Ovary (tissue), 9 donors: Measurements from ENCODE around the gene AGL. TPM values are rescaled to one million over a fixed set of nuclear protein-coding genes. Genes with fewer than 3 reads are reported as not detected.

Experiments
- DNase-seq, 5 donors: peaks; one replicate each; pipeline ENCODE4 v3.0.0-alpha.2; 2019 to 2020
- H3K27ac ChIP-seq, 2 donors: fragments of 200-600 bp; one replicate each; pipeline versions ENCODE4 v1.5.1 to v1.8.0; 2019 to 2022
- H3K27me3 ChIP-seq: fragments of 200-600 bp; one replicate; pipeline ENCODE4 v1.8.0; 2022
- H3K36me3 ChIP-seq: fragments of 200-600 bp; sonication (generic); one replicate; pipeline ENCODE4 v1.5.1; 2019
- H3K4me1 ChIP-seq: one replicate; pipeline ENCODE4 v1.8.1; 2013; ENCODE audit warnings: mild to moderate bottlenecking, moderate library complexity; ENCODE audit not compliant: insufficient read depth
- H3K4me3 ChIP-seq: fragments of 200-600 bp; sonication (generic); one replicate; pipeline ENCODE4 v1.5.1; 2017
- H3K9me3 ChIP-seq, 2 donors: fragments of 200-600 bp in 1 of 2; sonication (generic) in 1 of 2; one replicate each; pipeline versions ENCODE4 v1.5.1 to v1.8.1; 2013 to 2019; ENCODE audit warnings: mild to moderate bottlenecking in 1 of 2, moderate library complexity in 1 of 2
- EP300 ChIP-seq: sonication (generic); formaldehyde crosslinking; IDR thresholded peaks from one replicate; pipeline ENCODE4 v1.6.1; 2017; ENCODE audit warnings: antibody characterized with exemption
- POLR2A ChIP-seq: fragments of 450-650 bp; IDR thresholded peaks from one replicate; pipeline ENCODE4 v1.6.1; 2017; ENCODE audit warnings: antibody characterized with exemption, mild to moderate bottlenecking, moderate library complexity
- WGBS, 3 donors: extraction: QIAGEN DNeasy Blood & Tissue Kit in 1 of 3; methylation state at CpG; one replicate each; pipeline versions ENCODE4 v1.1.5 to v1.1.7; 2013 to 2017; 5-methylcytosine and 5-hydroxymethylcytosine counted together
- intact Hi-C, 4 donors: fragments of 100-400 bp; cut with DNase I; formaldehyde crosslinking; loops; one replicate each; pipeline versions ENCODE4 v1.11.0 to v1.15.1; 2022 to 2023
- polyA plus RNA-seq, 2 donors: library from polyadenylated mRNA; stranded (reverse); fragments of 200-250 nt in 1 of 2; fragments of 350-450 nt in 1 of 2; fragmentation: Illumina TruSeq in 1 of 2; extraction: RNeasy Lipid Tissue Mini Kit (QIAGEN cat#74804) in 1 of 2; gene quantifications; one replicate each; pipeline ENCODE4 v1.2.3, GENCODE V29; 2013 to 2014
- total RNA-seq, 7 donors: library from RNA; depleted of rRNA in 2 of 7; stranded (reverse); fragments of >200 nt in 2 of 7; fragmentation: NEBNext Ultra II Directional in 3 of 7; extraction: Animal tissue kit (Norgen Biotek cat#: 25700) in 3 of 7; gene quantifications; one replicate each; pipeline versions ENCODE4 v1.1.0 to v1.2.4, GENCODE V29; 2016 to 2023
- TF ChIP-seq, protein P1 (sequence below), 3 donors: fragments of 450-650 bp in 2 of 3; fragments of 200-600 bp in 1 of 3; IDR thresholded peaks; one replicate each; pipeline versions ENCODE4 v1.5.1 to v1.8.0; 2016 to 2022; ENCODE audit warnings: antibody characterized with exemption in 3 of 3, mild to moderate bottlenecking in 1 of 3
- donor health status: DM: no; HTN: no; CAD: no; lungs with moderate emphysema.
- donor health status: DM: no; HTN: no; CAD: no.
- donor health status: Bipolar disorder and iron deficiency.
- donor health status: DM: yes; HTN: yes; CAD: no.
- donor health status: DM: no; HTN: no; CAD: no.
- donor health status: DM: yes; HTN: yes; CAD: no.

AGL gene
- total and polyA plus RNA-seq, 9 donors: 4.1 to 13.8 (median 10.5) TPM

- no peak for DNase-seq
- H3K4me1 ChIP-seq: peaks cover 3% of the 10 kb centered on the region
- H3K27me3 ChIP-seq: no peaks in the 10 kb centered on the region
- H3K36me3 ChIP-seq: no peaks in the 10 kb centered on the region
- no peaks in the 10 kb centered on the region for H3K9me3 ChIP-seq
- TF ChIP-seq, protein P1, sequence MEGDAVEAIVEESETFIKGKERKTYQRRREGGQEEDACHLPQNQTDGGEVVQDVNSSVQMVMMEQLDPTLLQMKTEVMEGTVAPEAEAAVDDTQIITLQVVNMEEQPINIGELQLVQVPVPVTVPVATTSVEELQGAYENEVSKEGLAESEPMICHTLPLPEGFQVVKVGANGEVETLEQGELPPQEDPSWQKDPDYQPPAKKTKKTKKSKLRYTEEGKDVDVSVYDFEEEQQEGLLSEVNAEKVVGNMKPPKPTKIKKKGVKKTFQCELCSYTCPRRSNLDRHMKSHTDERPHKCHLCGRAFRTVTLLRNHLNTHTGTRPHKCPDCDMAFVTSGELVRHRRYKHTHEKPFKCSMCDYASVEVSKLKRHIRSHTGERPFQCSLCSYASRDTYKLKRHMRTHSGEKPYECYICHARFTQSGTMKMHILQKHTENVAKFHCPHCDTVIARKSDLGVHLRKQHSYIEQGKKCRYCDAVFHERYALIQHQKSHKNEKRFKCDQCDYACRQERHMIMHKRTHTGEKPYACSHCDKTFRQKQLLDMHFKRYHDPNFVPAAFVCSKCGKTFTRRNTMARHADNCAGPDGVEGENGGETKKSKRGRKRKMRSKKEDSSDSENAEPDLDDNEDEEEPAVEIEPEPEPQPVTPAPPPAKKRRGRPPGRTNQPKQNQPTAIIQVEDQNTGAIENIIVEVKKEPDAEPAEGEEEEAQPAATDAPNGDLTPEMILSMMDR (IDR thresholded peaks at IDR 0.05): no peak
- TF ChIP-seq POLR2A (no peak), EP300 (no peak)
- intact Hi-C loops: no loop called here
- whole genome bisulfite sequencing, 3 donors: 76 to 91% (median 79%) methylated on average over 1 of the region's 1 CpG
- H3K27ac ChIP-seq: no peak overlapping the region
- no peak overlapping the region for H3K4me3 ChIP-seq
Measured at GRCh38 chr1:99811075-99811474, 39.1 kb upstream of the AGL start.

DNA sequence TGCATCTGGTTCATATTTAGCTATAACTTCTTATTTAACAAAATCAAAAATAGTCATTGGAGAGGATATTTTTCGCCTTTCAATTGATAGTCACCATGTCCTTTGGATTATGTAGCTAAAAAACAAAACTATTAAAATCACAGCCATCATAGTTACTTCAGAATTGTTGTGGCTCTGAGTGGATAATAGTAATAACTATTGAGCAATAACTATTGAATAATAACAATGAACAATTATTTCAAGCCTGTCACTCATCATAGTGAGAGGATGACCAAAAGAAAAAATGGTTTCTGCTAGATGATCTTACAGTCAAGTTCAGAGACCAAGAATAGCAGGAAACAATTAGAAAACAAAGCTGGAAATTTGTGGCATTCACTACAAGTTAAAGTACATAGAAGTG lies 38.4 kb upstream of the AGL start:
- 97 to 100% (median 99%) methylated on average over 1 of the region's 1 CpG for WGBS, 3 donors
- intact Hi-C loops: no loop called here

DNA sequence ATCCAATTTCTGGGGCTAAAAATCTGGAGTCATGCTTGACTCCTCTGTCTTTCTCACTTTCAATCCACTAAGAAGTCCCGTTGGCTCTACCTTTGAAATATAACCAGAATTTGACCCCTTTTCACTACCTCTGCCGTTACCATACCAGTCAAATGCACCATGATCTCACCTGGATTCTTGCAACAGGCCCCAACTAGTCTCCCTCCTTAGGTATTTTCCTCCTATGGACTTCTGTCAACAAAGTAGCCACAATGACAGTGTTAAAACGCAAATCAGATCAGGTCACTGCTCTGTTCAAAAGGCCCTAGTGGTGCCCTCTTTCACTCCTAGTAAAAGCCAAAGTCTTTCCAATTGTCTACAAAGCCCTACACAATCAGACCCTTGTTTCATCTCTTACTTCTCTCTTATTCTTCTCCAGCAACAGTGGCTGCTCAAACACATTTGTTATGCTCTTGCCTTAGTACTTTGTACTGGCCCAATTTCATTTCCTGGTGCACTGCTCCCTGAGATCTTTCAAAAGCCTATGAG lies 35.7 kb upstream of the AGL start:
- TF ChIP-seq POLR2A (no peak), EP300 (no peak)
- TF ChIP-seq, protein P1 (IDR thresholded peaks at IDR 0.05): no peak
- whole genome bisulfite sequencing, 3 donors: 87 to 93% (median 90%) methylated on average over 3 of the region's 3 CpGs
- DNase-seq: no peak
- H3K27ac ChIP-seq: no peak overlapping the region
- no peaks in the 10 kb centered on the region for H3K4me1 ChIP-seq
- no peaks in the 10 kb centered on the region for H3K9me3 ChIP-seq
- H3K27me3 ChIP-seq: no peaks in the 10 kb centered on the region
- intact Hi-C loops: no loop called here
- H3K4me3 ChIP-seq: no peak overlapping the region
- H3K36me3 ChIP-seq: no peaks in the 10 kb centered on the region

More for the DNA sequence above, 38.4 kb upstream of the AGL start:
- H3K4me3 ChIP-seq: no peak overlapping the region
- no peak overlapping the region for H3K27ac ChIP-seq
- no peaks in the 10 kb centered on the region for H3K36me3 ChIP-seq
- H3K27me3 ChIP-seq: no peaks in the 10 kb centered on the region
- TF ChIP-seq, protein P1 (IDR thresholded peaks at IDR 0.05): no peak
- TF ChIP-seq POLR2A: no peak
- no peak for TF ChIP-seq EP300
- no peak for DNase-seq
- peaks cover 3% of the 10 kb centered on the region for H3K4me1 ChIP-seq
- no peaks in the 10 kb centered on the region for H3K9me3 ChIP-seq

GRCh38 chr1:99816656-99817055 lies 33.5 kb upstream of the AGL start:
- Histone ChIP-seq H3K4me3 (no peak overlapping the region), H3K4me1 (no peaks in the 10 kb centered on the region), H3K27me3 (no peaks in the 10 kb centered on the region), H3K9me3 (no peaks in the 10 kb centered on the region), H3K27ac (no peak overlapping the region), H3K36me3 (no peaks in the 10 kb centered on the region)
- TF ChIP-seq, protein P1 (IDR thresholded peaks at IDR 0.05): no peak
- no peak for TF ChIP-seq EP300
- no peak for TF ChIP-seq POLR2A
- intact Hi-C loops: no loop called here
- WGBS, 3 donors: 64 to 72% (median 65%) methylated on average over 8 of the region's 8 CpGs
- no peak for DNase-seq
